SH-SY5Y (cell line): ENCODE data around the gene RABEP2.

Experiments
- GATA2 ChIP-seq: IDR thresholded peaks from 2 replicates; pipeline ENCODE4 v1.6.1; 2011; ENCODE audit warnings: mild to moderate bottlenecking, low read depth, low read length
- GATA3 ChIP-seq: IDR thresholded peaks from 2 replicates; pipeline ENCODE4 v1.6.1; 2011; ENCODE audit warnings: low read depth, mild to moderate bottlenecking, low read length, moderate library complexity

Gene RABEP2

GRCh38 chr16:28918698-28919097, 6.3 kb downstream of the RABEP2 start:
- TF ChIP-seq GATA3 (no peak), GATA2 (no peak)

GRCh38 chr16:28917095-28917494, 7.9 kb downstream of the RABEP2 start:
- TF ChIP-seq GATA3 (no peak), GATA2 (no peak)

GRCh38 chr16:28915181-28915580, 9.9 kb downstream of the RABEP2 start:
- TF ChIP-seq GATA2 (no peak; the same call in 1 of the 2 replicates), GATA3 (no peak)

GRCh38 chr16:28913946-28914724, 10.9 kb downstream of the RABEP2 start:
- no peak for TF ChIP-seq GATA2
- TF ChIP-seq GATA3: no peak

GRCh38 chr16:28912558-28912957, 12.5 kb downstream of the RABEP2 start:
- TF ChIP-seq GATA2 (no peak), GATA3 (no peak)

- TF ChIP-seq GATA2: no peak
- no peak for TF ChIP-seq GATA3
Measured at GRCh38 chr16:28910086-28911031, 14.7 kb downstream of the RABEP2 start.

GRCh38 chr16:28905800-28906372, 19.2 kb downstream of the RABEP2 start:
- TF ChIP-seq GATA2: no peak
- no peak for TF ChIP-seq GATA3

- TF ChIP-seq GATA3 (no peak), GATA2 (no peak)
Measured at GRCh38 chr16:28905229-28905754, 19.7 kb downstream of the RABEP2 start.

- TF ChIP-seq GATA2 (no peak), GATA3 (no peak)
Measured at GRCh38 chr16:28904828-28905227, 20.2 kb downstream of the RABEP2 start.

GRCh38 chr16:28904363-28904762, 20.7 kb downstream of the RABEP2 start:
- no peak for TF ChIP-seq GATA2
- TF ChIP-seq GATA3: no peak

GRCh38 chr16:28903344-28904042, 21.5 kb downstream of the RABEP2 start:
- no peak for TF ChIP-seq GATA2
- no peak for TF ChIP-seq GATA3

GRCh38 chr16:28902909-28903308, 22.1 kb downstream of the RABEP2 start:
- TF ChIP-seq GATA2 (no peak), GATA3 (no peak)

GRCh38 chr16:28901862-28902261, 23.2 kb downstream of the RABEP2 start:
- TF ChIP-seq GATA2 (no peak), GATA3 (no peak)

GRCh38 chr16:28900601-28901000, 24.4 kb downstream of the RABEP2 start:
- TF ChIP-seq GATA2 (no peak), GATA3 (no peak)
